Adrenal gland (tissue), 12 donors: ENCODE data around the gene STAT4. TPM values are rescaled to one million over a fixed set of nuclear protein-coding genes. Genes with fewer than 3 reads are reported as not detected.
"Not testable (repeated sequence)": the region's sequence is repeated elsewhere in the genome, so short reads cannot be mapped to it uniquely, and the experiment has no call there.

Source experiments
- DNase-seq, 7 donors: peaks; one replicate each; pipeline ENCODE4 v3.0.0-alpha.2; 2019 to 2020
- H3K27ac ChIP-seq, 5 donors: fragments of 200-600 bp; sonication (generic) in 4 of 5; 1 replicate in 3 of 5; 2 replicates in 2 of 5; pipeline versions ENCODE4 v1.5.1 to v1.8.0; 2016 to 2020; ENCODE audit warnings: mild to moderate bottlenecking in 1 of 5
- H3K27me3 ChIP-seq: fragments of 200-600 bp; 2 replicates; pipeline ENCODE4 v1.8.0; 2021
- H3K36me3 ChIP-seq, 2 donors: fragments of 200-600 bp; replicated peaks in 1 of 2; 1 replicate in 1 of 2; 2 replicates in 1 of 2; pipeline versions ENCODE4 v1.5.1 to v1.8.0; 2018 to 2022
- H3K4me1 ChIP-seq, 2 donors: fragments of 200-600 bp; replicated peaks in 1 of 2; 1 replicate in 1 of 2; 2 replicates in 1 of 2; pipeline versions ENCODE4 v1.5.1 to v1.8.0; 2018 to 2021
- H3K4me3 ChIP-seq, 4 donors: fragments of 200-600 bp; sonication (generic) in 3 of 4; one replicate each; pipeline ENCODE4 v1.5.1; 2016 to 2018
- H3K9me3 ChIP-seq, 3 donors: fragments of 200-600 bp; sonication (generic) in 1 of 3; replicated peaks in 1 of 3; 1 replicate in 2 of 3; 2 replicates in 1 of 3; pipeline versions ENCODE4 v1.5.1 to v1.8.0; 2016 to 2021
- CTCF ChIP-seq, 6 experiments: fragments of 450-650 bp in 4 of 6; fragments of 200-600 bp in 2 of 6; sonication (generic) in 1 of 6; IDR thresholded peaks; 1 replicate in 5 of 6; 2 replicates in 1 of 6; pipeline versions ENCODE4 v1.5.1 to v1.8.0; 2016 to 2021; ENCODE audit warnings: antibody characterized with exemption in 6 of 6, mild to moderate bottlenecking in 2 of 6, moderate library complexity in 1 of 6
- POLR2A ChIP-seq, 2 donors: fragments of 450-650 bp; IDR thresholded peaks; one replicate each; pipeline ENCODE4 v1.6.1; 2017; ENCODE audit warnings: antibody characterized with exemption in 2 of 2, mild to moderate bottlenecking in 2 of 2, moderate library complexity in 1 of 2
- WGBS, 4 donors: extraction: QIAGEN DNeasy Blood & Tissue Kit in 2 of 4; methylation state at CpG; one replicate each; pipeline versions ENCODE4 v1.1.5 to v1.1.7; 2013 to 2017; 5-methylcytosine and 5-hydroxymethylcytosine counted together
- intact Hi-C, 2 donors: fragments of 100-400 bp; cut with DNase I; formaldehyde crosslinking; loops; one replicate each; pipeline versions ENCODE4 v1.14.1 to v1.15.0; 2022 to 2023
- polyA plus RNA-seq, 3 donors: library from polyadenylated mRNA; stranded (reverse); fragments of 200-250 nt in 2 of 3; fragments of 350-450 nt in 1 of 3; fragmentation: Illumina TruSeq in 1 of 3; extraction: RNeasy Lipid Tissue Mini Kit (QIAGEN cat#74804) in 1 of 3; gene quantifications; one replicate each; pipeline ENCODE4 v1.2.3, GENCODE V29; 2013 to 2014
- total RNA-seq, 9 donors: library from RNA; depleted of rRNA in 4 of 9; stranded (reverse); fragments of >200 nt in 4 of 9; fragments of 120-200 nt in 1 of 9; fragmentation: NEBNext Ultra II Directional in 1 of 9; extraction: Animal tissue kit (Norgen Biotek cat#: 25700) in 1 of 9; gene quantifications; one replicate each; pipeline versions ENCODE4 v1.1.0 to v1.2.4, GENCODE V29; 2013 to 2023
- donor health status: healthy with polysubstance abuse.
- donor health status: Bipolar disorder and iron deficiency.
- donor health status: DM: yes; HTN: yes; CAD: no.
- donor health status: DM: no; HTN: no; CAD: no.
- donor health status: DM: no; HTN: no; CAD: no.
- donor health status: DM: yes; HTN: yes; CAD: no.

STAT4 gene
- total and polyA plus RNA-seq, 12 donors = 0.52 to 5.1 (median 1.4) TPM

GRCh38 chr2:190999058-190999457 lies 151.7 kb downstream of the STAT4 start:
- Histone ChIP-seq H3K4me3 (no peak overlapping the region), H3K27me3 (no peaks in the 10 kb centered on the region), H3K4me1 (peaks cover 0 to 8% of the 10 kb centered on the region in 2 donors), H3K9me3 (no peaks in the 10 kb centered on the region), H3K36me3 (peaks cover 0 to 82% of the 10 kb centered on the region in 2 donors), H3K27ac (no peak overlapping the region)
- intact Hi-C loops = no loop called here
- WGBS, 4 donors = 88 to 93% (median 88%) methylated on average over 7 of the region's 7 CpGs
- no peak for TF ChIP-seq CTCF (IDR thresholded peaks at IDR 0.05)
- TF ChIP-seq POLR2A (IDR thresholded peaks at IDR 0.05) = no peak
- DNase-seq = no peak

GRCh38 chr2:190997526-190998113 lies 153.2 kb downstream of the STAT4 start:
- TF ChIP-seq CTCF (IDR thresholded peaks at IDR 0.05) = no peak
- TF ChIP-seq POLR2A (IDR thresholded peaks at IDR 0.05) = no peak
- Histone ChIP-seq H3K27me3 (no peaks in the 10 kb centered on the region), H3K27ac (no peak overlapping the region), H3K4me1 (peaks cover 0 to 8% of the 10 kb centered on the region in 2 donors), H3K9me3 (no peaks in the 10 kb centered on the region), H3K36me3 (peaks cover 0 to 83% of the 10 kb centered on the region in 2 donors), H3K4me3 (no peak overlapping the region)
- intact Hi-C loops = no loop called here
- DNase-seq = no peak
- WGBS, 4 donors = 84 to 92% (median 91%) methylated on average over 8 of the region's 8 CpGs

GRCh38 chr2:190996947-190997346 lies 153.8 kb downstream of the STAT4 start:
- no peak for TF ChIP-seq POLR2A (IDR thresholded peaks at IDR 0.05)
- no peak for TF ChIP-seq CTCF (IDR thresholded peaks at IDR 0.05)
- Histone ChIP-seq H3K4me1 (peaks cover 0 to 8% of the 10 kb centered on the region in 2 donors), H3K27me3 (no peaks in the 10 kb centered on the region), H3K9me3 (no peaks in the 10 kb centered on the region), H3K36me3 (peaks cover 0 to 83% of the 10 kb centered on the region in 2 donors), H3K27ac (no peak overlapping the region), H3K4me3 (no peak overlapping the region)
- WGBS, 4 donors = 65 to 76% (median 72%) methylated on average over 5 of the region's 5 CpGs
- intact Hi-C loops = no loop called here
- peak in 1 of 7 donors; percentile 13 for DNase-seq

- Histone ChIP-seq H3K36me3 (peaks cover 0 to 86% of the 10 kb centered on the region in 2 donors), H3K9me3 (no peaks in the 10 kb centered on the region), H3K27me3 (no peaks in the 10 kb centered on the region), H3K4me1 (peaks cover 0 to 8% of the 10 kb centered on the region in 2 donors), H3K27ac (no peak overlapping the region), H3K4me3 (no peak overlapping the region)
- TF ChIP-seq POLR2A (IDR thresholded peaks at IDR 0.05) = no peak
- TF ChIP-seq CTCF (IDR thresholded peaks at IDR 0.05) = peak; percentile 24 to 49 (median 37)
- 81 to 87% (median 83%) methylated on average over 5 of the region's 5 CpGs for WGBS, 4 donors
- intact Hi-C loops = no loop called here
- DNase-seq = peak in 1 of 7 donors; percentile 38
These were observed 154.4 kb downstream of the STAT4 start for GRCh38 chr2:190996338-190996946.

- H3K4me1 ChIP-seq, H3K27ac ChIP-seq, intact Hi-C loops, H3K9me3 ChIP-seq, DNase-seq, H3K27me3 ChIP-seq, H3K4me3 ChIP-seq: not testable (repeated sequence)
- H3K36me3 ChIP-seq = peaks cover 0 to 89% of the 10 kb centered on the region in 2 donors
- WGBS, 4 donors = 73 to 93% (median 87%) methylated on average over 3 of the region's 3 CpGs
These were observed 155.5 kb downstream of the STAT4 start for GRCh38 chr2:190995315-190995714.
